HG03095 (cell line): ENCODE data around the gene HSPB7.
"Not testable (repeated sequence)": the region's sequence is repeated elsewhere in the genome, so short reads cannot be mapped to it uniquely, and the experiment has no call there.

Experiments
- ATAC-seq: cut with Tn5 transposase; IDR thresholded peaks from one replicate; pipeline ENCODE4 v1.9.1; 2021; ENCODE audit warnings: moderate library complexity; ENCODE audit not compliant: unreplicated experiment

HSPB7 gene

DNA sequence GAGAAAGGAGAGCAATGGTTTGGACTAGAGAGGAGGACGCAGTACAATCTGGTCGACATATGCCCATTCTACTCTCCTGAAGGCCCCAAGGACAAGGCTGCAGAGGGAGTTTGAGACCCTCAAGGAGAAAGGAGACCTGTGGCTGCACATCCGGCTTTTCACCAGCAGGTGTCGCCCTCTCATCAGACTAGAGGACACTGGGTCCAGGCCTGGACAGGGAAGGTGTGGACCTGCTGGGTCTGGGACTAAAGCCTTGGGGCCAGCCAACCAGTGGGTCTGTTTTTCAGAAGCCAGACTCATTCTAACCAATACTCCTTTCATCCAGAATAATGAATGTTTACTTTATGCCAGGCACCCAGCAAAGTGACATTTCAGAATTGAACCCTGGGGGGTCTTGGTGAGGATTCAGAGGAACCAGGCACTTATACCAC is 8.8 kb downstream of the HSPB7 start:
- no peak for ATAC-seq

DNA sequence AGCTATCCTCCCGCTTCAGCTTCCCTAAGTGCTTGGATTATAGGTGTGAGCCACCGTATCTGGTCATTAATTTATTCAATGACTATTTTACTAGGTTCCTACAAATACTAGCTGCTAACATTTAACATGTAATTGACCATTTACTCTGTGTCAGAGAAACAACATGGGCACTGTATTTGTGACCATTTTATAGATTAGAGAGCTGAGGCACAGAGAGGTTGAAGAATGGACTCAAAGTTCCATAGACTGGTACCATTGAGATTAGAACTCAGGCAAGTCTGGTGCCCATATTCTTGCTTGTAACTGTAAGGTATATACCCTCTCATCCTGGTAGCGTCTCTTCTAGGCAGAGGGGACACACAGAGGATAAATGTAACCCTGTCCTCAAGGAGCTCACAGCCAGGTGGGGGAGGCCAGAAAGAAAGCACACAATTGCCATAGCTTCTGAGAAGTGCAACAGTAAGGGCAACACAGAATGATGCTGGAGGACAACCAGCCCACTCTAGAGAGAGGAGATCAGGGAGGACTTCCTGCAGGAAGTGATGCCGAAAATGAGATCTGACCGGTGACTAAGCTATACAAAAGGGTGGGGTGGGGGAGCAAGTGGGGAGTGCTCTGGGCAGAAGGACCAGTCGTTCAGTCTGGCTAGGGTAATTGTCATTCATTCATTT is 10.0 kb downstream of the HSPB7 start:
- no peak for ATAC-seq

- ATAC-seq: no peak
These were observed 11.0 kb downstream of the HSPB7 start for GRCh38 chr1:16006552-16007485.

DNA sequence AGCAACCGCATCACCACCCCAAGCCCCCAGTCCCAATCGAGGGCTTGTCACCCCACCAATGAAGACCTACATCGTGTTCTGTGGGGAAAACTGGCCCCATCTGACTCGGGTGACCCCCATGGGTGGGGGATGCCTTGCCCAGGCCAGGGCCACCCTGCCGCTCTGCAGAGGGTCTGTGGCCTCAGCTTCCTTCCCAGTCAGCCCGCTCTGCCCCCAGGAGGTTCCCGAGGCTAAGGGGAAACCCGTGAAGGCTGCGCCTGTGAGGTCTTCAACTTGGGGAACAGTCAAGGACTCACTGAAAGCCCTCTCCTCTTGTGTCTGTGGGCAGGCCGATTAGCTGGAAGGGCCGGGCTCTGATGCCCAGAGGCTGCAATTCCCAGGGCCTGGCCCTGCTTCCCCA is 11.8 kb downstream of the HSPB7 start:
- ATAC-seq: no peak

GRCh38 chr1:16005597-16005996 is 12.2 kb downstream of the HSPB7 start:
- no peak for ATAC-seq

GRCh38 chr1:16001274-16001673 is 16.6 kb downstream of the HSPB7 start:
- not testable (repeated sequence) for ATAC-seq

GRCh38 chr1:15998929-15999328 is 18.9 kb downstream of the HSPB7 start:
- ATAC-seq: no peak

DNA sequence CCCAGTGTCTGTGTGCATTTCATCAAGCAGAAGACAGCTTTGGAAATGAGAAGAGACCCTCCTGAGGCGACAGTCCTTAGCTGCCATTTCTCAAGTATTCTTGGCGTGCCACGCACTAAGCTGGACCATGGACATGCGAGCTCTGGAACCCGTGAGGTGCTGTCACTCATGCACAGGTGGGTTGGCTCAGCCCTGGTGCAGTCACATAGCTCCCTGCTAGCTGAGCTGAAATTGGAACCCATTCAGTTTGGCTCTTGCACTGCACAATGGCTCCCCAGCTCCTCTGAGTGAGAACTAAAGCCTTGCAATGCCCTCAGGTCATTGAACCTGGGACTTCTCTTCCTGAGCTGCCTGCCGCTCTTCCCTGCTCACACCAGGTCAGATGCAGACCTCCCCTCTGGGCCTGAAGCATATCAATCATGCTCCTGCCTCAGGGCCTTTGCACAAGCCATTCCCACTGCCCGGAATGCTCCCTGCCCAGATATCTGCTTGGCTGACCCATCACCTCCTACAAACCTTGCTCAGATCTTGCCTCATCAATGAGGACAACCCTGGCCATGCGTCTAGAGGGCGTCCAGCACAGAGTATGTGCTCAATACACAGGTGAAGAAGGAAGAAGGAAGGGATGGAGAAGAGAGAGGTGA is 20.1 kb downstream of the HSPB7 start:
- no peak for ATAC-seq

DNA sequence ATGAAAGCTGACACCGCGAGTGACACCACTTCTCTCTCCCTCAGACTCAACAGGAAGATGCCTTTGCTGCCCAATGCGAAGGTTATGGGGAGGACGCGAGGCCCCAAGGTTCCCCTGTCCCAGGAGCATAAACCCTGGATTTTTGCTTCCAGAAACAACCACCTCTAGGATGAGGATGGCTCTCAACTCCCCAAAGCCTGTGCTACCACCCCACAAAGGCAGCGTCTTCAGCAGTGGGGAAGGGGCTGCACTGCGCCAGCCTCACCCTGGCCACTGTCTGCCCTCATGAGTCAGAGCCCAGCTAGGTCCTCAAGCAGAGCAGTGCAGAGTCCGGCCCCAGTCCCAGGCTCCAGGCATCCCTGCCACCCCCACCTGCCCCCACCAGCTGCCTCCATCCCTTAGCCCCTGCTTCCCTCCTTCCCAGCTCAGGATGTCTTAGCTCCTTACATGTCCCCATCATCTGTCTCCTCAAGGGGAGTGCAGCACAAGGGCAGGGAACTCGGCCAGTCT is 20.7 kb downstream of the HSPB7 start:
- no peak for ATAC-seq

- ATAC-seq: no peak
These were observed 23.1 kb downstream of the HSPB7 start for GRCh38 chr1:15994590-15995351.

DNA sequence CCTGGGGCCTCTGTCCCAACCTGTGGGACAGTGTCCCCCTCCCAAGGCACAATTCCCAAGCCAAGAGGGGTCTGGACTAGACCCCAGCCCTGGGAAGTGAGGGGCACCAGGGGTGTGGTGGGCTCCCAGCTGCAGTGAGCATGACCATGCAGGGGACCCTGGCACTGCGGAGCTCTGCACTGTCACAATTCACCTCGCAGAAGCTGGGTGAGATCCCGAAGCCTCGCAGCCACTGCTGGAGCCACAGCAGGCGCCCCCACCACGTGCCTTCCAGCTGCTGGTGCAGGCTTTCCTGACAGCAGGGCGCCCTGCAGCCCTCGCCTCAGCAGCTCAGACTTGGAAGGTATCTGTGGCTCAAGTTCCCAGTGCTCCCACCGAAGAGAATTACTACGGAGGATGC is 23.8 kb downstream of the HSPB7 start:
- no peak for ATAC-seq

GRCh38 chr1:15993666-15994065 is 24.2 kb downstream of the HSPB7 start:
- no peak for ATAC-seq

DNA sequence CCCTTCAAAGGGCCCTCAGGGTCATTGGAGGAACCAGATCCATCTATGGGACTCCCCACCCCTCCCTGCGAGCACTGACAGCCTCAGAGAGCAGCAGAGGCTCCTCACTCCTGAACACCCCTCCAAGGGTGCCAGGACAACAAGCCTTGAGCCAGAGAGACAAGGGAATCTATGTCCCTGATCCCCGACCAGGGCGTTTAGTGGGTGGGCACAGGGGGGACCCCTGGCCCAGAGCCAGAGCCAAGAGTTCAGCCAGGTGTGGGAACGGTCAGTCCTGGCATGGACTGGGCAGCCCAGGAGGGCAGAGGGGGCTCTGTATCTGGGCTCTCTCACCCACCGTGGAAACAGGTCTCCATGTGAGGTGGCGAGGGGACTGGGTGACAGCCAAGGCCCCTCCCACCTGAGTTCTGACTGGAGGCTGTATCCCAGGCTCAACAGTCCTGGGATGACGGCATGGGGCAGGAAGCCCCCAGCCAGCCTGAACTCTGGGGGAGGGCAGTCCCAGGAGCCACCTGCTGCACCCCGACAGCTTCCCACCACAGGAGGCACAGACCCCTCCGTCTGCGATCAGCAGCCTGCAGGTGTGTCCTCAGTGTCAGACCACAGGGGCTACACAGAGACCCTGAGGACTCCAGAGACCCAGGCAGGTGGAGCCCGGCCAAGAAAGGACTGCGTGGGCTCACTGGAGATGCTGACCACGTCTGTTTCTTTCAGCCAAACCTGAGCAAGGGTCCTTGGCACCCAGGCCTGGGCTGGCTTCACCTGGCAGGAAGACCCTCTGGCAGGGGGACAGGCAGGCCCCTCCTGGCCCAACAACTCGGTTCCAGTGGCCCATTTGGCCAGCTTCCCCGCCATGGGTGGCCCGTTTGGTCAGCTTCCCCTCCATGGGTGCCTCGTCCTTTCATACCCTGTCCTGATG is 25.0 kb downstream of the HSPB7 start:
- ATAC-seq: no peak

GRCh38 chr1:15992187-15992553 is 25.7 kb downstream of the HSPB7 start:
- ATAC-seq: no peak

GRCh38 chr1:15991427-15992186 is 26.2 kb downstream of the HSPB7 start:
- no peak for ATAC-seq

DNA sequence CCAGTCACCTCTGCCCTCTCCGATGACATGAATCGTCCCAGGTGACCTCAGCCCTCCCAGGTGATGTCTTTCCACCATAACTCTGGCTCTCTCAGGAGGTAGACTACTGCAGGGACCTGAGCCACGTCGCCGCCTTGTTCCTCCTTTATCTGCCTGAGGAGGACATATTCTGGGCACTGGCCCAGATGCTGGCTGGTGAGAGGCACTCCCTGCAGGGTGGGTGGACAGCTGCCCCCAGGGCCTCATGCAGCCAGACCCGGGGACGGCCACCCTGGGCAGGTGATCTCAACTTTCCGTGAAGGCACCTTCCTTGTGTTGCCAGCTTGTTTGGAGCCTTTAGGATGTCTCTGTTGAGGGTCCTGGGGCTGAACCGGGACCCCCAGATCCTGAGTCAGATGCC is 28.1 kb downstream of the HSPB7 start:
- ATAC-seq: no peak

DNA sequence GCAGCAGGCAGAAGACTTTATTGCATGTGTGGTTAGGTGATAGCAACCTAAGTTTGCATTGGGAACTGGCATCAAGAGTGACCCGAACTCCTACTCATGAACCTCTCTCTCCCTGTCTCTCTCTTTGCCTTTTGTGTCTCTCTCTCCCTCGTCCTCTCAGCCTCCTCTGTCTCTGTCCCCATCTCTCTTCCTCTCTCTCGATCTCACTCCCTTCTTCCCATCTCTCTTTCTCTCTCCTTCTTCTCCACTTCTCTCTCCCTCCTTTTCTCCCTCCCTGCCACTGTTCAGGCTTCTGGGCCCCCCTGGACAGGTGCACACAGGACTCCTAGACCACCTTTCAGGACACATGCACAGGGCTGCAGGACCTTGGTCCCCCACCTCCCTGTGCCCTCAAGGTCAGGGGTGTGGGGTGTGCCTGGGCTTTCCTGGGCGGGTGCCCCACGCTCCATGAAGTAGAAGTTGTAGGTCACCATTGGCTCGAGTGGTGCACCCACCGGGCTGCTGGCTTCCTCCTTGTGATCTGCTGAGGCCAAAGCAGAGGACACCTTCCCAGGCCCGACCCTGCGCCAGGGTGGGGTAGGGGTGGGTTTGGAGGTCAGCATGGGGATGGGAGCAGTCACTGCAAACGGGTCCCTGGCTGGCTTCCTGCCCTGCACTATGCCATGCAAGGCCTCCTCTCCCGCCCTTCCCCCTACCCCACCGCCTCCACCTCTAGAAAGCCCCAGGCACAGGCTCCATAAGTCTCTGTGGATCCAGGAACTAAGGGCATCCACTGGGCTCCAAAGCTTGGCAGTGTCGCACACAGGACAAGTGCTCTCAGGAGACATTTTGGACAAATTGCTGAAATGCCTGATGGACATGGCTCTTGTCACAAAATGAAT is 28.7 kb downstream of the HSPB7 start:
- ATAC-seq: no peak
